Measurements from ENCODE around the gene NHLH1.

Gene NHLH1

DNA sequence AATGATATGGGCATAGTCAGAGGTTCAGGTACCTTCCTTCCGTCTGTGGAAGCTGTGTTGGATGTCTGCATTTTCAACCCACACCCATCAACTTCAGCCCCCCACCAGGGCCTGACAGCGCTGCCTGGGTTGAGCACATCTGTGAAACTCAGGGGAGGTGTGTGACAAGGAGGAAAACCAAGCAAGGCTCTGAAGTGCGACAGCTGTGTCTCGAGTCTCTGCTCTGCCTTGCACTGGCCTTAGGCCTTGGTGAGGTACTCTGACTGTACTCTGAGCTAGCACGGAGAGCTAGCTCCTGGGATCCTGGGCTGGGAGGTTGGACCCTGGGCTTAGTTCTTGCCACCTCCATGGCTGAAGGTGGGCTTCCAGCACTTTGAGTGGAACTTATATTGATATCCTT, 42.6 kb downstream of the NHLH1 start:
- DNase-seq (ENCODE audit: low read depth in 2 of 3, low spot score in 2 of 3): no peak

DNA sequence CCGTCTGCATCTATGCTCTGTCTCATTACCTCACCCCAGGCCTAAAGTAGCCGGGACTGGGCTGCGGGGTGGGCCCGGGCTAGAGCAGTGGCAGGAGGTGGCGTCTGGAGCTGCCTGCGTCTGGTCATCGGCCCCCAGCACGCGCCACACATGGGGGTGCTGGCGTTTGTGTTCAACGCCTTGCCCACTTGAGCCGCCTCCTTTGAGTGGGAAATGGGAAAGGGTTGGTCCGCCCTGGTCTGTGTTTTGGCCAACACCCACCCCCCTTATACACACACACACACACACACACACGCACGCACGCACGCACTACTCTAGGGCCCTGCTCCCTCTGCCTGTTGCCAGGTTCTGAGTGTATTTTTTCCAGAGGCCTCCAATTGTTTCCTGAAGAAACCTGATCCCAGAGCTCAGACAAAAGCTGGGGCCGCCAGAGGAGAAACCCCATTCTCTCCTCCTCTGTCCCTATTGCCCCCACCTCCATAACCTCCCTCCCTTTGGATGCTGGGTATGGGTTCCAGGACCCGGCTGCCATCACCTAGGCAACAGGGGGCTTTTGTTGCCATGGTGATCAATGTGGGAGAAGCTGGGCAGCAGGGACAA, 43.6 kb downstream of the NHLH1 start:
- no peak for DNase-seq (ENCODE audit: low read depth in 2 of 3, low spot score in 2 of 3)

DNA sequence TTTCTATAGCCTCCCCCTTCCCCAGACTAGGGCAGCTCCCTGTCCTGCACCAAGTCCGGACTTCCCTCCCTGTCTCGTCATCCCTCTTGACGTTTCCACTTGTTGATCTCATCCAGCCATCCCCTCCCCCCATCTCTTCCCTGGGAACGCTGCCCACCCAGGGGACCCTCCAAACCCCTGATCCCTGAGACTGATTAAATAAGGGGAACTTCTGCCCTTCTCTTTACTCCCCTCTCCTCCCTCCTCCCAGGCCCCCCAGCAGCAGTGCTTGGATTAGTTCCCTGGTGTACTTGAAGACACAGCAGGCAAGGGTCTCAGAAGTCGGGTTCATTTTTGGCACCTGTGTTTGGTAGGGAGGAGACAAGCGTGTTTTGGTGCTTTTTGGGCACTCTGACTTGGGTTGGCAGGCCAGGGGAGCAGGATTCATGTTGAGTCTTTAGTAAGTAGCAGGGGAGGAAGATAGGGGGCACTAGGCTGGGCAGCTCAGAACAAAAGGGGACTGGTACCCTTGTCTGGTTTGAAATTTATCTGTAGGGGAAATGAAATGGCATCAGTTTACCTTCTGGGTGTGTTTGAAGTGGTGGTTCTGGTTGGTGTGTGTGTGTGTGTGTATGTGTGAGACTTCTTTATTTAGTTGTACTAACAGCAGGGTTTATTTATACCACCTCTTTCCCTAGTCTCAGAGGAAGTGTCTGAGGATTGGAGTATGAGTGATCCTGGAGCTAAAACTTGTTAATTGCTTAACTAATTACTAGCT, 44.6 kb downstream of the NHLH1 start:
- DNase-seq (ENCODE audit: low read depth in 2 of 3, low spot score in 2 of 3): no peak

GRCh38 chr1:160412028-160412362, 45.1 kb downstream of the NHLH1 start:
- DNase-seq (ENCODE audit: low read depth in 2 of 3, low spot score in 2 of 3): no peak

- DNase-seq (ENCODE audit: low read depth in 2 of 3, low spot score in 2 of 3): no peak
Observed at GRCh38 chr1:160413716-160414115, 46.8 kb downstream of the NHLH1 start.

DNA sequence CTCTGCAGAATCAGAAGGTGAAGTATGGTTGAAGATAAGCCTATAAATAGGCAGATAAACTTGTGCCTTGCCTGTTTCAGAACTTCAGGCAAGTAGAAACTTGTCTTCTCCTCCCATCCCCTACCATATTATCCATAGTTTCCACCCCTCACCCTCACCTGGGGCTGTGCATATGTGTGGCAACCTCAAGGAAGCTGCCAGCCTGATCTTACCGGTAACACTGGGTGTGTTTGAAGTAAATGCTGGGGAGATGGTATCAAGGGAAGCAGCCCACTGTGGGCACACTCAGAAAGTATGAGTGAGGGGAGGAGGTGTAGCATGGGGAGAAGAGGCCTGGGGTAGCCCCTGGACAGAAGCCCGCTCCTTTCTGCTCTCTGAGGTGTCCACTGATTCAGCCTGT, 48.0 kb downstream of the NHLH1 start:
- no peak for DNase-seq (ENCODE audit: low read depth in 2 of 3, low spot score in 2 of 3)

GRCh38 chr1:160415696-160416290, 48.9 kb downstream of the NHLH1 start:
- DNase-seq (ENCODE audit: low read depth in 2 of 3, low spot score in 2 of 3): no peak

DNA sequence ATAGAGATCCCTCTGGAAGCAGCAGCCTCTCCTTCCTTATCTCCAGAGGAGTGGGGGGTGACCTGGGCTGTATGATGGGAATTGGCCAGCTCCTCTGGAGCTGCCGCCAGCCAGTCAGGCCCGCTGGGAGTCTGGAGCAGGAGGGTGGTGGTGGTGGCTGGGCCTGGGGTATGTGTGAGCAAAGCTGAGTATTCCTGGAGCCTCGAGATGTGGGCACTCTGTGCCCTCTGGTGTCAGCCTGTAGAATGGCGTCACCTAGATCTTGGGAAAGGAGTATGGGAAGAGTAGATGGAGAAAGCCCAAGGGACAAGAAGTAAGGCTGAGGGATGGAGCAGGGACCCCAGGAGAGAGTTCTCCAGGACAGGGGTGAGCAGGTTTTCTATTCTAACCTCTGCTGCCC, 49.5 kb downstream of the NHLH1 start:
- DNase-seq (ENCODE audit: low read depth in 2 of 3, low spot score in 2 of 3): no peak

DNA sequence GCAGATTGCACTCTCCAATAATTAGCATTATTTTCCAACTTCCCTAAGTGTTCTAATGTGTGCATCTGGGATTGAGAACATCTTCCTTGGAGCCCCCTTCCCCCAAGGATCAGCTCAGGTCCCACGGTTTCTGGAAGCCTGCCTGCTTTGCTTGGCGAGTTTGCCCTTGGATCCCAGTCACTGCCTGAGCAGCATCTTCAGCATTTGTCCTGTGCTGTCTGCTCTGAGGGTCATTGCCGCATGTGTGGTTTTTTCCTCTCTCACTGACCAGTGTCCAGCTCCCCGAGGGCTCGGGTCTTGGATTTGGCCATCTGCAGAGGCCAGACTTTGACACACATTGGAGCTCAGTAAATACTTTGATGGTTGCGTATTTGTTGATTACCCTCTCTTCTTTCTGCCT, 51.6 kb downstream of the NHLH1 start:
- DNase-seq (ENCODE audit: low read depth in 2 of 3, low spot score in 2 of 3): no peak

GRCh38 chr1:160419150-160419837, 52.4 kb downstream of the NHLH1 start:
- DNase-seq (ENCODE audit: low read depth in 2 of 3, low spot score in 2 of 3): no peak

DNA sequence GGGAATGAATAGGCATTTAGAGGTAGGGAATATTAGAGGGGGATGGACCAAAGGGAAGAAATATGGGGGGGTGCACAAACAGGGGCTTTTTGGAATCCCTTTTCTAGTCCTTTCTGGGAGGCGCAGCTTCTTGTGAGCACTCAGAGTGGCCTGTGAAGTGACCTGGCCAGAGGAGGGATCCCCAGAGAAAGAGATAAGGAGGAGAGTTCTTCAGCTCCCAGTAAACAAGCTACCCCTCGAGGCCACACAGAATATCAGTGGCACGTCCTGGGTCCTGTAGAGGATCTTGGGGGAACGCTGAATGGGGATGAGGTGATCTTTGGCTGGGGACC, 52.9 kb downstream of the NHLH1 start:
- no peak for DNase-seq (ENCODE audit: low read depth in 2 of 3, low spot score in 2 of 3)

- no peak for DNase-seq (ENCODE audit: low read depth in 2 of 3, low spot score in 2 of 3)
Observed at GRCh38 chr1:160420881-160421842, 54.3 kb downstream of the NHLH1 start.

GRCh38 chr1:160421881-160422280, 55.0 kb downstream of the NHLH1 start:
- DNase-seq (ENCODE audit: low read depth in 2 of 3, low spot score in 2 of 3): no peak

Measured in activated CD8-positive, alpha-beta memory T cell treated with anti-CD3 and anti-CD28 coated beads for 48 hours (primary cell).